Measurements from ENCODE around the gene SYNJ2.
A peak's percentile ranks its signal among the peaks of the same experiment; 100 is the strongest.
"Not testable (repeated sequence)": the region's sequence is repeated elsewhere in the genome, so short reads cannot be mapped to it uniquely, and the experiment has no call there.

SYNJ2 gene, protein sequence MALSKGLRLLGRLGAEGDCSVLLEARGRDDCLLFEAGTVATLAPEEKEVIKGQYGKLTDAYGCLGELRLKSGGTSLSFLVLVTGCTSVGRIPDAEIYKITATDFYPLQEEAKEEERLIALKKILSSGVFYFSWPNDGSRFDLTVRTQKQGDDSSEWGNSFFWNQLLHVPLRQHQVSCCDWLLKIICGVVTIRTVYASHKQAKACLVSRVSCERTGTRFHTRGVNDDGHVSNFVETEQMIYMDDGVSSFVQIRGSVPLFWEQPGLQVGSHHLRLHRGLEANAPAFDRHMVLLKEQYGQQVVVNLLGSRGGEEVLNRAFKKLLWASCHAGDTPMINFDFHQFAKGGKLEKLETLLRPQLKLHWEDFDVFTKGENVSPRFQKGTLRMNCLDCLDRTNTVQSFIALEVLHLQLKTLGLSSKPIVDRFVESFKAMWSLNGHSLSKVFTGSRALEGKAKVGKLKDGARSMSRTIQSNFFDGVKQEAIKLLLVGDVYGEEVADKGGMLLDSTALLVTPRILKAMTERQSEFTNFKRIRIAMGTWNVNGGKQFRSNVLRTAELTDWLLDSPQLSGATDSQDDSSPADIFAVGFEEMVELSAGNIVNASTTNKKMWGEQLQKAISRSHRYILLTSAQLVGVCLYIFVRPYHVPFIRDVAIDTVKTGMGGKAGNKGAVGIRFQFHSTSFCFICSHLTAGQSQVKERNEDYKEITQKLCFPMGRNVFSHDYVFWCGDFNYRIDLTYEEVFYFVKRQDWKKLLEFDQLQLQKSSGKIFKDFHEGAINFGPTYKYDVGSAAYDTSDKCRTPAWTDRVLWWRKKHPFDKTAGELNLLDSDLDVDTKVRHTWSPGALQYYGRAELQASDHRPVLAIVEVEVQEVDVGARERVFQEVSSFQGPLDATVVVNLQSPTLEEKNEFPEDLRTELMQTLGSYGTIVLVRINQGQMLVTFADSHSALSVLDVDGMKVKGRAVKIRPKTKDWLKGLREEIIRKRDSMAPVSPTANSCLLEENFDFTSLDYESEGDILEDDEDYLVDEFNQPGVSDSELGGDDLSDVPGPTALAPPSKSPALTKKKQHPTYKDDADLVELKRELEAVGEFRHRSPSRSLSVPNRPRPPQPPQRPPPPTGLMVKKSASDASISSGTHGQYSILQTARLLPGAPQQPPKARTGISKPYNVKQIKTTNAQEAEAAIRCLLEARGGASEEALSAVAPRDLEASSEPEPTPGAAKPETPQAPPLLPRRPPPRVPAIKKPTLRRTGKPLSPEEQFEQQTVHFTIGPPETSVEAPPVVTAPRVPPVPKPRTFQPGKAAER (N-terminal part only)

DNA sequence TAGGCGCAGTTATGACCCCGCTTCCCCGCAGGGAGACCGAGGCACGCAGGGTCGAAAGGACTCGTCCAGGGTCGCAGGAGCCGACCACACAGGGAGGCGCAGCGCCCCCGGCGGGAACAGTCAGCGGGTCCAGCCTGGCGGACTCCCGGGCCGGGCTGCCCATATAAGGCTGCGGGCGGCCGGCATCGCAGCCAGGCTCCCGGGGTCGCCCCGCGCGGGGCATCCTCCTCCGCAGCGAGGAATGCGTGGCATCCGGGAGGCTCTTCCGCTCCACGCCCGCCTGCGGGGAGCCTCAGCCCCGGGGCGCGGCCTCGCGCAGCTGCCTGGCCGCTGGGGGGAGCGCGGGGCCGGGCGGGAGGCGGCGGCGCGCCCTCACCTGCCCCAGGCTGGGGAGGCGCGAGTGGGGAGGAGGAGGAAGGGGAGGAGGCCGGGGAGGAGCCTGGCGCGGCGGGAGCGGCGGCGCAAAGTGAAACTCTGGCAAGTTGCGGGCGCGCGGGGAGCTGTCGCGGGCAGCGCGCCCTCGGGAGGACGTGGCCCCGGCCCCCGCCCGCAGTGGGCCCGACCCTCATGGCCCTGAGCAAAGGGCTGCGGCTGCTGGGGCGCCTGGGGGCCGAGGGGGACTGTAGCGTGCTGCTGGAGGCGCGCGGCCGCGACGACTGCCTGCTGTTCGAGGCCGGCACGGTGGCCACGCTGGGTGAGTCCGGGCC is at the start of gene SYNJ2:
SYNJ2 (plus strand) TSS at position 469 of the 707 bp plus-strand sequence; CDS start at position 568, 99 bp downstream.
- DNase-seq (ENCODE audit: low read depth in 3 of 3, low spot score in 1 of 3), result peak; percentile 60 to 76 (median 68)

DNA sequence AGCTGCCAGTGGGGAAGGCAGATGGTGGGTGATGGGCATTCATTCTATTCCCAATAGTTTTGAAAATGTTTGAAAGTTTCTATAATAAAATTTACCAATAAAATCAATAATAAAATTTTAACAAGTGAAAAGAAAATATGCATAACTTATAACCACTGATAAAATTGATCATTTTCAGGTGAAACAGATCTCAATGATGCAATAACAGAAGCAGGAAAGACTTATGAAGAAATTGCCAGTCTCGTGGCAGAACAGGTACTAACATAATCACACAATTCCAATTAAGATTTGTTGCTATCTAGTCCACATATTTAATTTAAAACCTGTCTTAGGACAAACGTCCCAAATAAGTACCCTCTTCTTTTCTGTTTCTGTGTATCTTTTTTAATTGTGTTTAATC is 45.9 kb upstream of the SYNJ2 start:
- no peak for DNase-seq (ENCODE audit: low read depth in 3 of 3, low spot score in 1 of 3)

DNA sequence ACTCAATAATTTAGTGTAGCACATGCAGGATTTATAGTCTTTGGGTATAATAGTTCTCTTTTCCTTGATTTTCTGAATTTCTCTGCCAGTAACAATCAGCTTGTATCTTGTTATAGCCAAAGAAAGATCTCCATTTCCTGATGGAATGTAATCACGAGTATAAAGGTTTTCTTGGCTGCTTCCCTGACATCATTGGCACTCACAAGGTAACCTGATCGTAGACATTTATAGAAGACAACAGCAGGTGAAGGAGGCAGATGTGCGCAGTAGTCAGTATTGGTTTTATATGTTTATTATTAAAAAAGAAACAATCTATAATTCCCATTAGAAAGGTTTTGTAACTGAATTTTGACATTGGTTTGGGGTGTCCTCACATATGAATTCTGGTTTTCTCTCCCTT is 44.3 kb upstream of the SYNJ2 start:
- DNase-seq (ENCODE audit: low read depth in 3 of 3, low spot score in 1 of 3), result no peak

DNA sequence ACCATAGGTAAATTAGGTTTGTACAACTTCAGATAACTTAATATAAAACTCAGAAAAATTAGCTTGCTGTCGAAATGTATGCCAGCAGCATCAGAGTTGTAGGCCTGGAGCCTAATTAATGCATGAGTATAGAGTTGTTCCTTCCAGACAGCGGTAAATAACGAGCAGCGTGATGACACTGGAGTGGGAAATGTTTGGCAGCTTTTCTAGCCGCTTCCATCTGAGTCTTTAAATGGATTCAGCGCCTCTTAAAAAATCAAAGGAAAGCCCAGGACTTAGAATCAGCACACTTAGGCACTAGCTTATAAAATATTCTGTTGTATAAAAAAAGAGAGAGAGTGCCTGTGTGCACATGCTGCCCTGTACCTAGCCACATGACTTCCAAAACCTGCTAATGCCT is 43.7 kb upstream of the SYNJ2 start:
- DNase-seq (ENCODE audit: low read depth in 3 of 3, low spot score in 1 of 3), result no peak

DNA sequence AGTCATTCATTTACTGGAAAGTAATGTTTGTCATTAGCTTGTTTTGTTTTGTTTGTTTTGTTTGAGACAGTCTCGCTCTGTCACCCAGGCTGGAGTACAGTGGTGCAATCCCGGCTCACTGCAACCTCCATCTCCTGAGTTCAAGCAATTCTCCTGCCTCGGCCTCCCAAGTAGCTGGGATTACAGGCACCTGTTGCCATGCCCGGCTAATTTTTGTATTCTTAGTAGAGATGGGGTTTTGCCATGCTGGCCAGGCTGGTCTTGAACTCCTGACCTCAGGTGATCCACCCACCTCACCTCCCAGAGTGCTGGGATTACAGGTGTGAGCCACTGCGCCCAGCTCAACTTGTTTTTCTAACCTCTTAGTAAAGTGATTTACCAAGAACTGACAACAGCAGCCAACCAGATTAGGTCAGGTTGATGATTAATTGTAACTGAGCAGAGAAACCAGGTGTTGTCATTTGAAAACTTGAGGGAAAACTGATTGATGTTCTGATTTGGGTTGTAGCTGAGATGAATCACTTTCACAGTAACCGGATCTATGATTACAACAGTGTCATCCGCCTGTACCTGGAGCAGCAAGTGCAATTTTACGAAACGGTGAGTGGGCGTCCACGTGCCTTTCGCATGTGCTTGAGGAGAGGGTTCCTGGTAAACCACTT is 41.2 kb upstream of the SYNJ2 start:
- peak in 1 of 3 donors; percentile 33 for DNase-seq (ENCODE audit: low read depth in 3 of 3, low spot score in 1 of 3)

DNA sequence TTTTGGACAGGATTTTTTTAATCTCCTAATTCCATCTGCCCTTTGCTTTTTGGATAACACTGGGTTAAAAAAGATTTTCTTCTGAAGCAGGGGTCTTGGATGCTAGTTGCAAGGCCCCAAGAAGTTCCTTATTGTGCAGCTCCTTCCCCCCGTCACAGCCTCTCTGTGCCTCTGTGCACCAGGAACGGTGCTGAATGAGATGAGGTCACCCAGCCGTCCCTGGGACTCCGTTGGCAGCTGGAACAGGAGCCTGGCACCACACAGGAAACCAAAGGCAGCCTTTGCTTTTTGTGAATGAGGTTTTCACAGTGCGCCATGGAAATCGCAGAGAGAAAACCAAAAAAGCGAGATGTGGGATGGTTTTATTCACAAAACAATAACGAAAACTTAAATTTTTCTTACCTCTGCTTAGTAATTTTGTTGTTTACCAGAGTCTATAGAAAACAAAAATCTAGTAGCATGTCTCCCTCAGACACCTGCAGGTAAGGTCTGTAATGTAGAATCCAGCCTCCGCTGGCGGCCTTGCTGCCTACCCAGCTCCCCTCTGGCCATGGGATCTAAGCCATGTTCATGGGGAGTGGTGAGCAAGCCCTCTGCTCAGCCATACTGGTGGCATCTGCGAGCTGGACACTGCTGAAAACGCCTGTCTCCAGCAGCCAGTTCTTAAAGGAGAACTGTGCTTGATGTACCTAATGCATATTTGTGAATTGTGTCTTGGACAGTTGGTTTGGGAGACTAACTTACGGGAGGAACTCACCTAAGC is 40.4 kb upstream of the SYNJ2 start:
- no peak for DNase-seq (ENCODE audit: low read depth in 3 of 3, low spot score in 1 of 3)

DNA sequence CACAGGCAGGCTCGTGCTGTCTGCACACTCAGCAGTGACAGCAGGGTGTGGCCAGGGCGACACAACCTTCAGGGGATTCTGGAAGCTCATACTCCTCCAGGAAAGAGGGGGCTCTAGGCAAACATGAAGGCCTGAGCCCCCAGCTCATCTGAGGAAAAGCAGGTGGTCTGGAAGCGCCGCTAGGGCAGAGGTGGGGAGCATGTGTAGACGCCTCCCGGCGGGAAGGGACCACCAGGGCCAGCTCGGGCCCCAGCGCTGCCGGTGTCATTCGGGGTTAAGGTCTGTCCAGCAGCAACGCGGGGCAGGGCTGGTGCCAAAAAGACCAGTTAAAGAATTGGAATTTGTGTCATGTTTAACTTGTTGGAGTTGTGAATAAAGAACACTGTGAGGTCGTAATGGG is 39.3 kb upstream of the SYNJ2 start:
- DNase-seq (ENCODE audit: low read depth in 3 of 3, low spot score in 1 of 3), result no peak

DNA sequence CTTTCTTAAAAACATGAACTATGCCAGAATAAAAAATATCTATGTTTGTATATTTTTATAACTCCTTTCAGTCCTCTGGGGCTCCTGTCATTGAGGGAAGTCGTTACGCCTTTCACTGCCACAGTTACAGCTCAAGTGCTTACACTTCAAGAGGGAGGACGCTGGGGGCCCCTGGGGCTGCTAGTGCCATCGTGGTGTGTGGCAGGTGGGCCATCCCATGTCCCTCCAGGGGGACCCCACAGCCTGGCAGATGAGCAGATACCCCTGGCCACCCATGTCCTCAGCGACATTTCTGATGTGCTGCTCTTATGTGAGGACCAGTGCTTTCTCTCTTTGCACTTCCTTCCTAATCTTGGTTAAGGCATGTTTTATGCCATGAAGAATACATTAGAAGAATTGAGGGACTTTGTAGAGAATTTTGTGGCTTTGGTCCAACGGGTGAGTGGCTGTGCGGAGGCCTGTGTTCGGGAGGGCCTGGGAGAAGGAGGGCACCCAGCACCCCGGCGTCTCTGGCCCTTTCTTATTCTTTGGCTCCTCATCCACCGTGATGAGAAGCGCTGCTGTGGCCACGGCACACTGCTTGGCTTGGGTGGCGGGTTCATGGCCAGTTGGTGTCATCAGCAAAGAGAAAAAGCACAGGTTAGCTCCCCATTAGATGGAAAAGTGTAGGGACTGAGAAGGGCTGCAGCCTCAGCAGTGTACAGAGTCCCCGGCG is 38.3 kb upstream of the SYNJ2 start:
- no peak for DNase-seq (ENCODE audit: low read depth in 3 of 3, low spot score in 1 of 3)

DNA sequence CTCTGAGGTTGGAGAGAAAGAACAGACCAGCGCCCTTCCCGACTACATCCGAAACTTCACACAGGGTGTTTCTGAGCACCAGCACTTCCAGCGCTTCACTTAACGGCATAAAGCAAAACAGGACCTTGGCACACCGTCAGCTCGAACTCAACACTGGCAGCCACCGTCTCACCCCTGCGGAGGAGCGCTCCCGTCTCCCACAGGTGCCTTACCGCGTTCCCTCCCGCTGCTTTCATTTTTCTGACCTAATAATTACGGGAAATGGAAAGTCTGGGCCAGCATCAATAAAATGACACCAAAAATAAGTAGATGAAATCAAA is 37.7 kb upstream of the SYNJ2 start:
- DNase-seq (ENCODE audit: low read depth in 3 of 3, low spot score in 1 of 3), result no peak

DNA sequence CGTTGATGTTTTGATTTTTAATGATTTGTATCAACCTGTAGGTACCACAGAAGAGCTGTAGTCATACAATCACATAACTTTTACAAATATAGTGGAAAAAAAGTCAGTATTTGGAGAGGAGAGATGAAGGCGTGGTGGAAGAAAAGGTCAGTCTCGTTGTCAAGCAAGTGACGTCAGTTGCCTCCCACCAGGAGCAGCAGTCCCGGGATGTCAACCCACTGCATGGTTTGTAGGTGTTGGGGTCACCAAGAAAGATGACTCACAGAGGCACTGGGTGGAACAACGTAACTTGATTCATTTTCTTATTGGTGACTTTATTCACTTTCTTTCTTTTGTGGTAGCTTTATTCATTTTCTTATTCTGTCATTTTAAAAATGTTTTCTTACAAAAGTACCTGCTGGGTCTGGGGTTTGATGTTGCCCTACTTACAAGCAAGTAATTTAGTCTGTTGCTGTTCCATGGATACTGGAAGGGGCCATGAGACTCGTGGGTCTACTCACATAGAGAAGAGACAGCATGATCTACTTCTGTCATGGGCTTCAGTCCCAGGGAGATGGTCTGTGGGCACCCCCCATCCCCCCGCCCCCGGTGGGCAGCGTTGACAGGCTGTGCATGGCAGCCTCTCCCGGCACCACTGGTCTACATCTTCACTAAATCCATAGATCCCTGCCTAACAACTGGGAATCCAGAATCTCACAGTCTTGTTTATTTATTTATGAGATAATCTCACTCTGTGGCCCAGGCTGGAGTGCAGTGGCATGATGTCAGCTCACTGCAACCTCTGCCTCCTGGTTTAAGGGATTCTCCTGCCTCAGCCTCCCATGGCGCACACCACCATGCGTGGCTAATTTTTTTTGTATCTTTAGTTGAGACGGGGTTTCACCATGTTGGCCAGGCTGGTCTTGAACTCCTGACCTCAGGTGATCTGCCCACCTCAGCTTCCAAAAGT is 36.4 kb upstream of the SYNJ2 start:
- no peak for DNase-seq (ENCODE audit: low read depth in 3 of 3, low spot score in 1 of 3)

DNA sequence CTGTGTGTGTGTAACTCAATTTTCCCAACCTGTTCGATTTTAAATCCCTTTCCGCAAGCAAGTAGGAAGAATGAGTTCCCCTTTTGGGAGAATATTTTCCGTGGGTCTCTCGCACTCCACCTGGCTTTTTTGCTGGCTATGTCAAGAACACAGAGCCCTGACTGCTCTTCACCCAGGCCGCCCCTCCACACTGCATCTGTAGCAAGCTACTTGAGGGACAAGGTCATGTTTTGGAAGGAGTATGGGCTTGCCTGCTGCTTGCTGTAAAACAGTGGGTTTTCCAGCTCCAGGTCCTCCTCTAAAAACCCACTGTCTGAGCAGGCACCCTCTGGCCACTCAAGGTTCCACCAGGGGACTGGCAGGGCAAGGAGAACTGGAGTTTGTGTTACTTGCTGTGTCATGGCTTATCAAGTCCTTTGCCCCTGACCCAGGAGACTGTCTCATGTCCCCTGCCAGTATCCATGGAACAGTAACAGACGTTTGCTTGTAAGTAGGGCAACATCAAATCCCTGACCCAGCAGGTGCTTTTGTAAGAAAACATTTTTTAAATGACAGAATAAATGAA is 35.5 kb upstream of the SYNJ2 start:
- no peak for DNase-seq (ENCODE audit: low read depth in 3 of 3, low spot score in 1 of 3)

DNA sequence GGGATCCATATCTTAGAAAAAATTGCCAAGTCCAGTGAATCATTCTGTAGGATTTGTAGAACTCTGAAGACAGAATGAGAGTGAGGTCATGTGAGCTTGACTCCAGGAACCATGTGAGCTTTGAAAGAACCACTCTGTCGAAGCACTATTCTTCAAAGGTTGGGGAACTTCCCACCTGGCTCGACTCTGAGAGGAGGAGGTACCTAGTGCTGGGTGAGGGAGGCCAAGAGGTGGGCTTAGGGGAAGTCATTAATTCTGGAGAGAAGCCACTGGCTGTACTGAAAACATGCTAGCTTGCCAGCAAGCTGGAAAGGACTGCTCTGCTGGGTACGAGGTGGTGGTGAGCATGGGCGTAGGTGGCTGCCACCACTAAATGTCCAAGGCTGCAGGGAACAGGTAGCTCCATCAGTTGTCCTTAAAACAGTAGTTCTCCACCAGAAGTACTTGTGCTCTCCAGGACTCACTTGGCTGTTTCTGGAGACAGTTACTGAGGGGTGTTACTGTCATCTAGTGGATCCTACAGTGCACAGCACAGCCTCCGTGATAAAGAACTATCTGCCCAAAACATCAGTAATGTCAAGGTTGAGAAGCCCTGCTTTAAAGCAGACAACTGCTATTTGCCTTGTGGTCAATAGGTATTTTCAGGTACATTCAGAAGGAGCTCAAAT is 34.7 kb upstream of the SYNJ2 start:
- DNase-seq (ENCODE audit: low read depth in 3 of 3, low spot score in 1 of 3), result no peak

DNA sequence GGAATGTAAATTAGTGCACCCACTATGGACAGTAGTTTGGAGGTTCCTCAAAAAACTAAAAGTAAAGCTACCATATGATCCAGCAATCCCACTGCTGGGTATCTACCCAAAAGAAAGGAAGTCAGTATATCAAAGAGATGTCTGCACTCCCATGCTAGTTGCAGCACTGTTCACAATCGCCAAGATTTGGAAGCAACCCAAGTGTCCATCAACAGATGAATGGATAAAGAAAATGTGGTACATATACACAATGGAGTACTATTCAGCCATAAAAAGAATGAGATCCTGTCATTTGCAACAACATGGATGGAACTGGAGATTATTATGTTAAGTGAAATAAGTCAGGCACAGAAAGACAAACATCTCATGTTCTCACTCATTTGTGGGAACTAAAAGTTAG is 30.8 kb upstream of the SYNJ2 start:
- not testable (repeated sequence) for DNase-seq (ENCODE audit: low read depth in 3 of 3, low spot score in 1 of 3)

DNA sequence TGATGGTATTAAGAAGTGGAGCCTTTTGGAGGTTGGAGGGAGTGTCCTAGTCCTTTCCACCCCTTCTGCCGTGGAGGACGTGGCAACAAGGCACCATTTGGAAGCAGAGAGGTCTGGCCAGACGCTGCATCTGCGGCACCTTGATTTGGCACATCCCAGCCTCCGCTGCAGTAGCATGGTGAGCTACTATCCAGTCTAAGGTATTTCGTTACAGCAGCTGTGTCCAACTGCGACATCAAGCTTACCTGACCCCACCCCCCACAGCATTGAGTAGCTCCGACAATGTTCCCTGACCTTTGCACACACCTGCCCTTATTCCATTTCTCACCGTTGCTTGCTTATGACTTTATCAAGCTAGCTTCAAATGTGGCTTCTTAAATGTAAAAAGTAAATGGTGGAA is 29.8 kb upstream of the SYNJ2 start:
- DNase-seq (ENCODE audit: low read depth in 3 of 3, low spot score in 1 of 3), result no peak

DNA sequence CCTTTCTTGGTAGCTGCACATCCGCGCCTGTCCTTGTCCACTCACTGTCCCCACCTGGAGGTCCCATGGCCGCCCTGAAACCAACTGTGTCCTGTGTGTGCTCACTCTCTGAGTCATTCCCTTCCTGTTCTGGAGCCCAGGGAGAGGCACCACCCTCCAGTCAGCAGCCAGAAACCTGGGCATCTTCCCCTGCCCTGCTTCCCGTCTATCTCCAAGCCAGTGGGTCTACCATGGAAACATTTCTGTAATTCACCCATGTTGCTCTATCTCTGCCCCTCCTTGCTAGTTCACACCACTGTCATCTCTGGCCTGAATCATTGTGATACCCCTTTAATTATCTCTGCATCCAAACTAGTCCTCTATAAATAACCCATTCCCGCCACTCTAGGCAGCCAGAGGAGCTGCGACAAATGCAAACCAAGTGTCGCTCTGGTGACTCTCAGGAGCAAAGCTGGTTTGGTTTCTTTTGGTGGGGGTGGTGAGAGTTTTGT is 28.8 kb upstream of the SYNJ2 start:
- no peak for DNase-seq (ENCODE audit: low read depth in 3 of 3, low spot score in 1 of 3)

DNA sequence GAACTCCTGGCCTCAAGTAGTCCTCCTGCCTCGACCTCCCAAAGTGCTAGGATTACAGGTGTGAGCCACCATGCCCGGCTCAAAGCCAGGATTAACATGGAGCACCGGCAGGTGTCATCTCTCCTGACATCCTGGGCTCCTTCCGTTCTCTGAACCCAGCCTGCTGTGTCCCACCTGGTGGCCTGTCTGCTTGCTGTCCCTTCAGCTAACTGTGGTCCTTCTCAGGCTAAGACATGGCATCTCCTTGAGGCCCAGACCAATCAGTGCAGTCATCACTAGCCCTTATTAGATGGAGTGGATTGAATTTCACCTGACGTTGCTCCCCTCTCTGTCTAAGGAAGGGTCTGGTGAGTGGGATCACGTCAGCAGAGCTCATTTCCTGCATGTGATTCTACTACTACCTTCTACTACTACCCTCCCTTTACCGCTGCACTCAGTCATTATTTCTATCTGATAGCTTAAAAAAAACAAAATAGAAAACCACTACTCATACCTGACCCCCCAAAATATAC is 28.0 kb upstream of the SYNJ2 start:
- DNase-seq (ENCODE audit: low read depth in 3 of 3, low spot score in 1 of 3), result no peak
